K562 (cell line): ENCODE data around the gene TMEM203. TPM values are rescaled to one million over a fixed set of nuclear protein-coding genes. Genes with fewer than 3 reads are reported as not detected.

Source experiments
- ATAC-seq: fragments of 200-7000 bp; cut with Tn5 transposase; 3 replicates; pipeline ENCODE4 v1.9.1; 2020; ENCODE audit warnings: moderate library complexity
- BruUV-seq: library from RNA; stranded (reverse); fragments of 400-500 nt; replicated peaks from 2 replicates; lab custom pipeline; 2021; lab: Mats Ljungman, UMichigan
- CTCF ChIA-PET: fragments of 300-600 bp; formaldehyde crosslinking; extraction: SDS; loops from one replicate; lab custom pipeline; 2021; ENCODE audit warnings: low intra/inter-chr PET ratio; lab: Yijun Ruan, JAX
- POLR2A ChIA-PET: fragments of 300-600, 350-650 bp; sonication (Branson Sonifier 250); formaldehyde crosslinking; extraction: SDS; loops from one replicate; lab custom pipeline; 2021; ENCODE audit warnings: antibody characterized with exemption, inconsistent platforms; lab: Yijun Ruan, JAX
- DNase-seq, 4 experiments: peaks; one replicate each; pipeline versions ENCODE4 v3.0.0 to v3.0.0-alpha.2; 2011 to 2018; ENCODE audit warnings: low spot score in 3 of 4, mixed read lengths in 3 of 4; ENCODE audit errors: extremely low read depth in 1 of 4
- FAIRE-seq: peaks from 2 replicates; lab custom pipeline; 2011; peaks lifted over from hg19 to GRCh38; lab: Jason Lieb, UNC
- H2AFZ ChIP-seq: 2 replicates; pipeline ENCODE4 v1.6.0; 2011; ENCODE audit warnings: low read depth, low read length, control low read depth, inconsistent platforms
- H3K27ac ChIP-seq: fragments of 200-600 bp; 3 replicates; pipeline ENCODE4 v1.8.0; 2011; ENCODE audit warnings: low read depth, mild to moderate bottlenecking, control low read depth, inconsistent platforms, low read length, moderate library complexity, mixed read lengths; ENCODE audit errors: extremely low read depth
- H3K27me3 ChIP-seq, 2 experiments: fragments of 300-600 bp in 1 of 2; 2 replicates in 1 of 2; 3 replicates in 1 of 2; pipeline versions ENCODE4 v1.6.0 to v1.8.0; 2011; ENCODE audit warnings: inconsistent platforms in 2 of 2, low read length in 2 of 2, mild to moderate bottlenecking in 1 of 2, mixed read lengths in 1 of 2, moderate library complexity in 1 of 2; ENCODE audit not compliant: control insufficient read depth in 2 of 2, insufficient read depth in 2 of 2
- H3K36me3 ChIP-seq: fragments of 300-600 bp; 3 replicates; pipeline ENCODE4 v1.8.0; 2011; ENCODE audit warnings: mild to moderate bottlenecking, low read length, inconsistent platforms; ENCODE audit not compliant: control insufficient read depth, insufficient read depth
- H3K4me1 ChIP-seq, 2 experiments: fragments of 200-600 bp in 1 of 2; replicated peaks in 1 of 2; 2 replicates in 1 of 2; 3 replicates in 1 of 2; pipeline versions ENCODE4 v1.5.1 to v1.8.0; 2011; ENCODE audit warnings: inconsistent platforms in 2 of 2, low read length in 2 of 2, mild to moderate bottlenecking in 1 of 2, mixed read lengths in 1 of 2, moderate library complexity in 1 of 2; ENCODE audit not compliant: control insufficient read depth in 2 of 2, insufficient read depth in 2 of 2
- H3K4me2 ChIP-seq: 2 replicates; pipeline ENCODE4 v1.6.1; 2011; ENCODE audit warnings: low read length, control low read depth, inconsistent platforms, mixed read lengths; ENCODE audit not compliant: insufficient read depth
- H3K4me3 ChIP-seq: fragments of 200-600 bp; sonication (generic), shearing (Covaris generic); 2 replicates; pipeline ENCODE4 v1.5.1; 2016; ENCODE audit warnings: control low read depth, inconsistent platforms
- H3K79me2 ChIP-seq: fragments of 200-600 bp; 3 replicates; pipeline ENCODE4 v1.8.0; 2011; ENCODE audit warnings: low read length, inconsistent platforms; ENCODE audit not compliant: control insufficient read depth, insufficient read depth
- H3K9ac ChIP-seq, 2 experiments: 2 replicates each; pipeline versions ENCODE4 v1.6.0 to v1.6.1; 2011; ENCODE audit warnings: low read depth in 2 of 2, low read length in 2 of 2, control low read depth in 1 of 2, inconsistent platforms in 1 of 2, mild to moderate bottlenecking in 1 of 2, mixed read lengths in 1 of 2; ENCODE audit not compliant: insufficient read depth in 1 of 2
- H3K9me1 ChIP-seq: one replicate; pipeline ENCODE4 v1.6.0; 2011; ENCODE audit warnings: inconsistent platforms, mild to moderate bottlenecking, low read length, moderate library complexity; ENCODE audit not compliant: control insufficient read depth, insufficient read depth
- H3K9me3 ChIP-seq: replicated peaks from 2 replicates; pipeline ENCODE4 v1.5.1; 2011; ENCODE audit warnings: low read depth, low read length, inconsistent platforms; ENCODE audit not compliant: control insufficient read depth, insufficient read depth
- H4K20me1 ChIP-seq: replicated peaks from 2 replicates; pipeline ENCODE4 v1.6.1; 2011; ENCODE audit warnings: low read length, inconsistent platforms, mixed read lengths; ENCODE audit not compliant: control insufficient read depth, insufficient read depth
- ERF ChIP-seq: fragments of 450-650 bp; formaldehyde crosslinking; IDR thresholded peaks from 2 replicates; pipeline ENCODE4 v1.4.0; 2020; ENCODE audit warnings: mild to moderate bottlenecking, mixed read lengths
- L3MBTL2 ChIP-seq: fragments of 450-650 bp; IDR thresholded peaks from 2 replicates; pipeline ENCODE4 v1.6.1; 2016; ENCODE audit warnings: mild to moderate bottlenecking, moderate library complexity
- MAZ ChIP-seq, 2 experiments: fragments of 450-650 bp in 1 of 2; sonication (generic) in 1 of 2; formaldehyde crosslinking; IDR thresholded peaks in 1 of 2; conservative IDR thresholded peaks in 1 of 2; 2 replicates each; pipeline versions ENCODE4 v1.4.0 to v1.5.0; 2020; ENCODE audit warnings: mild to moderate bottlenecking in 1 of 2, missing genetic modification reagents in 1 of 2
- MYC ChIP-seq, 2 experiments: fragments of 250-450 bp in 1 of 2; sonication (Bioruptor Pico) in 1 of 2; IDR thresholded peaks; 2 replicates each; pipeline versions ENCODE4 v1.5.1 to v1.6.1; 2012 to 2021; ENCODE audit warnings: low read depth in 2 of 2, borderline replicate concordance in 1 of 2, improper control_type of control experiment in 1 of 2, low read length in 1 of 2, mild to moderate bottlenecking in 1 of 2, moderate library complexity in 1 of 2
- NRF1 ChIP-seq, 2 experiments: fragments of 450-650 bp; IDR thresholded peaks in 1 of 2; conservative IDR thresholded peaks in 1 of 2; 2 replicates each; pipeline ENCODE4 v1.6.1; 2014; ENCODE audit warnings: mild to moderate bottlenecking in 2 of 2
- OTX1 ChIP-seq: fragments of 450-650 bp; formaldehyde crosslinking; IDR thresholded peaks from 2 replicates; pipeline ENCODE4 v1.4.0; 2022; ENCODE audit warnings: mild to moderate bottlenecking
- POLR2B ChIP-seq: fragments of 450-650 bp; IDR thresholded peaks from 2 replicates; pipeline ENCODE4 v1.6.1; 2018; ENCODE audit warnings: low read depth; ENCODE audit not compliant: partially characterized antibody
- POLR2G ChIP-seq: fragments of 200-400 bp; formaldehyde crosslinking; IDR thresholded peaks from 2 replicates; pipeline ENCODE4 v1.6.1; 2017; ENCODE audit warnings: low read depth, mild to moderate bottlenecking, antibody characterized with exemption, low read length, moderate library complexity
- RBBP5 ChIP-seq: fragments of 200-600 bp; sonication (generic); IDR thresholded peaks from 2 replicates; pipeline ENCODE4 v1.6.1; 2012; ENCODE audit warnings: borderline replicate concordance, mild to moderate bottlenecking, low read length, control low read depth, inconsistent platforms; ENCODE audit not compliant: insufficient read depth, poor library complexity, severe bottlenecking
- RBM14 ChIP-seq: fragments of 200-400 bp; formaldehyde crosslinking; IDR thresholded peaks from 2 replicates; pipeline ENCODE4 v1.6.1; 2018; ENCODE audit warnings: low read depth, mild to moderate bottlenecking, low read length, moderate library complexity, borderline replicate concordance; ENCODE audit not compliant: insufficient read depth
- RBM39 ChIP-seq: fragments of 200-400 bp; formaldehyde crosslinking; optimal IDR thresholded peaks from 2 replicates; pipeline ENCODE3; 2018; ENCODE audit warnings: low read depth, low read length
- THAP12 ChIP-seq: fragments of 250-450 bp; sonication (Bioruptor Pico); IDR thresholded peaks from 2 replicates; pipeline ENCODE4 v1.9.0; 2021; ENCODE audit warnings: mild to moderate bottlenecking, inconsistent platforms
- ZBTB1 ChIP-seq: sonication (generic); formaldehyde crosslinking; IDR thresholded peaks from 2 replicates; pipeline ENCODE4 v1.8.1; 2023; ENCODE audit warnings: missing genetic modification reagents, low read depth, mild to moderate bottlenecking, borderline replicate concordance
- ZNF217 ChIP-seq: sonication (generic); formaldehyde crosslinking; IDR thresholded peaks from 2 replicates; pipeline ENCODE4 v1.8.0; 2022; ENCODE audit warnings: mild to moderate bottlenecking, missing genetic modification reagents
- WGBS: fragments of 100-300 bp; shearing (Covaris generic); methylation state at CpG from one replicate; pipeline ENCODE4 v1.1.6; 2016; ENCODE audit warnings: low coverage, mixed read lengths; ENCODE audit not compliant: insufficient coverage; ENCODE audit errors: missing lambda C conversion rate; 5-methylcytosine and 5-hydroxymethylcytosine counted together
- in situ Hi-C: fragments of 300-500 bp; cut with MboI; formaldehyde crosslinking; loops from 4 replicates; pipeline ENCODE4 v1.15.0; 2018; ENCODE audit warnings: inconsistent platforms, mixed read lengths
- intact Hi-C: fragments of 100-400 bp; cut with micrococcal nuclease; formaldehyde crosslinking; loops from 2 replicates; pipeline ENCODE4 v1.14.2; 2022
- polyA plus RNA-seq, 8 experiments: library from polyadenylated mRNA; depleted of rRNA in 4 of 8; stranded (reverse) in 5 of 8; unstranded in 3 of 8; fragments of >200 nt; fragmentation: Nextera tagmentation in 2 of 8; fragmentation: Illumina TruSeq in 1 of 8; extraction: Ambion mirVana in 2 of 8; extraction: Trizol in 1 of 8; gene quantifications; 2 replicates each; pipeline versions ENCODE4 v1.2.1 to v1.2.3, GENCODE V29; 2011 to 2014; ENCODE audit warnings: inconsistent platforms in 1 of 8, missing spikeins in 1 of 8
- total RNA-seq, 7 experiments: library from RNA; depleted of rRNA in 6 of 7; stranded (reverse); fragments of >200 nt in 6 of 7; fragmentation: Illumina TruSeq in 2 of 7; extraction: Trizol in 2 of 7; gene quantifications; 2 replicates each; pipeline versions ENCODE4 v1.2.1 to v1.2.3, GENCODE V29; 2011 to 2021; ENCODE audit warnings: low replicate concordance in 1 of 7

TMEM203 gene
- total and polyA plus RNA-seq, 9 of the 15 experiments (the other 6 are each of a cell fraction or from before 2014, with no cell fraction given), result 8.8 to 59.5 (median 37.6) TPM

GRCh38 chr9:137201205-137201868, 4.1 kb downstream of the TMEM203 start:
- POLR2A ChIA-PET, result interaction anchor here (0.5 to 5.7 kb wide), 8 partner anchors 10 to 39 kb away, joined by 3 to 56 read pairs (median 6); partner anchors contain the start of genes ANAPC2, SSNA1 and TUBB4B
- Histone ChIP-seq H2AFZ (peak overlapping the region; percentile 62), H3K9me3 (no peaks in the 10 kb centered on the region), H3K4me1 (peaks cover 34 to 82% of the 10 kb centered on the region in 2 experiments), H3K4me3 (peak overlapping the region; percentile 52), H3K27me3 (no peaks in the 10 kb centered on the region), H3K9ac (peak overlapping the region; percentile 73 to 94), H3K27ac (peak overlapping the region; percentile 70), H3K4me2 (peak overlapping the region; percentile 81), H4K20me1 (peaks cover 5% of the 10 kb centered on the region), H3K9me1 (peaks cover 3% of the 10 kb centered on the region), H3K36me3 (peaks cover 14% of the 10 kb centered on the region; the same call in 2 of the 3 replicates), H3K79me2 (peaks cover 81% of the 10 kb centered on the region)
- in situ Hi-C loops, result no loop called here
- no peak for DNase-seq
- 5% methylated on average over 23 of the region's 23 CpGs for WGBS
- ATAC-seq, result no peak
- BruUV-seq, result no TSS peak
- peak; percentile 57 for FAIRE-seq
- intact Hi-C loops, result loop anchor here (2.0 kb wide), 1 partner anchor 17 kb away; no protein-coding TSS in a partner anchor
- CTCF ChIA-PET, result no interaction called here
- TF ChIP-seq ZBTB1 (no peak), OTX1 (CRISPR knock-in tag) (no peak), ZNF217 (CRISPR knock-in tag) (no peak), RBM14 (no peak), NRF1 (conservative IDR thresholded peaks at IDR 0.05 in 1 of 2, IDR thresholded peaks at IDR 0.05 in 1 of 2) (peak; percentile 17 to 55), L3MBTL2 (0 out of 2 replicates have a peak, but pooled peaks have one; percentile 22), POLR2B (peak; percentile 8), MYC (IDR thresholded peaks at IDR 0.05; ENCODE audit: low read depth, low read length) (no peak), MYC (CRISPR knock-in tag; IDR thresholded peaks at IDR 0.05; ENCODE audit: borderline replicate concordance, low read depth) (peak; percentile 69; the same call in 1 of the 2 replicates), POLR2G (no peak), RBBP5 (peak; percentile 56), THAP12 (0 out of 2 replicates have a peak, but pooled peaks have one; percentile 7), MAZ (CRISPR knock-in tag; conservative IDR thresholded peaks at IDR 0.05 in 1 of 2, IDR thresholded peaks at IDR 0.05 in 1 of 2) (0 out of 4 replicates have a peak, but pooled peaks of 1 of the 2 experiments have one; percentile 1), RBM39 (no peak), ERF (CRISPR knock-in tag) (0 out of 2 replicates have a peak, but pooled peaks have one; percentile 23)
